ENCODE results near the gene RAP2B.

RAP2B gene

GRCh38 chr3:153195349-153195879 is 33.4 kb downstream of the RAP2B start:
- no peak for DNase-seq

- DNase-seq: no peak
These were observed 47.6 kb downstream of the RAP2B start for GRCh38 chr3:153209596-153209995.

DNA sequence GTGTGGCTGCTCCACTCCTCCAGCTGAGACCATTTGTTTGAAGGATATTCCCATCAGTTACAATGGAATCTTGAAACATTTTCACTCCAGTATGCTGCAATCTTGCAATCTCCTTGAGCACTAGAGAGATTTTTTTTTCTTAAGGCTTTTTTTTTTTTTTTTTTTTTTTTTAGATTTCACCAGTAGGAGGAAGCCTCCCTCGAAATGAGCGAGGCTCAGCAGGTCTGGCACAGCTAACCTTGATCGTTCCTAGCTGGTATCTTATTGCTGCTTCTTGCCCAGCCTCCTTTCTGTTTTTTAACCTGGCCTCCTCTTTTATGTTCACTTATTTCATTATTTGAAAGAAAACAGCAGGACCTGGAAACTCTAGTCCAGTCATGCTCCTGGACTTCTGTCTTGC is 48.1 kb downstream of the RAP2B start:
- DNase-seq: no peak

DNA sequence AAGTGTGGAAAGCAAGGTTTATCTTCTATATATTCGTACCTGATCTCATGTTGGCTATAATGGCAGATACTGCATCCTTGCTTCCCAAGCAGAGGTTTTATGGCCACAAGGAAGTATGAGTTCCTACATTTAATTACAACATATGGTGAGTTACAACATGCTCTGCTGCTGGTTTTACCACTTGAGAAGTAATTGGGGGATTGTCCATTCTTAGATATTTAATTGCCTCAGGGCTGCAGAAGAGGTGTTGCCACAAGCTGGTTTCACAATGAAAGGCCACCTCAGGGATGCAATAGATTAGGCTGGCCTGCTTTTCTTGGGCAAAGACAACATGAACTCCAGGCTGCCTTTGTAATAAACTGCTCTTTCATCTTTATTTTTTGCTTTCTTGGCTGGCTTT is 48.6 kb downstream of the RAP2B start:
- DNase-seq: no peak

GRCh38 chr3:153215497-153215896 is 53.5 kb downstream of the RAP2B start:
- no peak for DNase-seq

DNA sequence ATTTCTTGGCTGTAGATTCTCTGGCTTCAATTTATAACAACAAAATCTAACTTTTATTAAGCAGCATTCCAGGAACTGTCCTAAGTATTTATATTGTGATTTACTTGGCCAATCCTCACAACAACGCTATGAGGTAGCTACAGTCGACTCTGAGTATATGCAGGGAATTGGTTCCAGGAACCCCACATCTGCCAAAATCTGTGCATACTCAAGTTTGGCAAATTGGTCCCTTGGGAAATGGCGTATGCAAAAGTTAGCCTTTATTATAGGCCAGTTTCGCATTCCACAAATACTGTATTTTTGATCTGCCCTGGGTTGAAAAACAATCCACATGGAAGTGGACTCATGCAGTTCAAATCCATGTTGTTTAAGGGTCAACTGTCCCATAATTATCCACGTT is 53.9 kb downstream of the RAP2B start:
- DNase-seq: peak; percentile 43

DNA sequence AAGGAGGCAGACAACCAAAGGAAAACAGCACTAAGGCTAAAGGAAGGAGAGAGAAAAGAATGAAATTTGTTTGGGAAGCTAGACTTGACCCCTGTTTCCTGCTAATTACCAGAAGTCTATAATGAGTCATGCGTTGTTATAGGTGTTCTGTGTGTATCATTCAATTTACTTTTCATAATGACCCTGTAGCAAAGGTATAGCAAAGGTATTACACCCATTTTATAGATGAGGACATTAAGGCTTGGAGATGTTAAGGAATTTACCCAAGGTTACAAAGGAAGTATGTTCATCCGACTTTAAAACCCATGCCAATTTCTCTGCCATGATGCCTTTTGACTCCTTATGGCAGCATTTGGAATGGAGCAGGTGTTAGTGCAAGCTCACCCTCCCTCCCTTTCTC is 54.9 kb downstream of the RAP2B start:
- DNase-seq: no peak

DNA sequence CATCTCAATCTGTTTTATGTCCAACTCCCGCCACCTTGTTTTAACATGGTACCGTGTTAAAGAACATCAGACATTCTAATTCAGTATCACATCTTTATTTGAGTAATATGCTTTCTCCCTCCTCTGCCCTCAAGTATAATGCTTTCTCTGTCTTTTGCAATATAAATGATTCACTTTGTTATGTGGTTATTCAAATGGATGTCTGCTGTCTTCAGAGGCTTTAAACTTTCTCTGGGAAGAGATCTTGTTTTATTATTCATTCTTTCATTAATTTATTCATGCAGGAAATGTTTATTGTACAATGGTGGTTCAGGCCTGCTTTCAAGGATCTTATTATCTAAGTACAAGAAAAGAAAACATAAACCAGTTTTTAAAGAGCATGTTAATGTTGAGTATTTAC is 57.1 kb downstream of the RAP2B start:
- no peak for DNase-seq

Measured in left hindlimb (tissue), 1 donor.